GM19372 (cell line): Measurements from ENCODE around the gene PM20D2.
A peak's percentile ranks its signal among the peaks of the same experiment; 100 is the strongest.
"Not testable (repeated sequence)": the region's sequence is repeated elsewhere in the genome, so short reads cannot be mapped to it uniquely, and the experiment has no call there.

Experiments
- ATAC-seq: cut with Tn5 transposase; IDR thresholded peaks from one replicate; pipeline ENCODE4 v1.9.1; 2021; ENCODE audit warnings: mild to moderate bottlenecking, low read depth, moderate library complexity; ENCODE audit not compliant: unreplicated experiment

PM20D2 gene, protein sequence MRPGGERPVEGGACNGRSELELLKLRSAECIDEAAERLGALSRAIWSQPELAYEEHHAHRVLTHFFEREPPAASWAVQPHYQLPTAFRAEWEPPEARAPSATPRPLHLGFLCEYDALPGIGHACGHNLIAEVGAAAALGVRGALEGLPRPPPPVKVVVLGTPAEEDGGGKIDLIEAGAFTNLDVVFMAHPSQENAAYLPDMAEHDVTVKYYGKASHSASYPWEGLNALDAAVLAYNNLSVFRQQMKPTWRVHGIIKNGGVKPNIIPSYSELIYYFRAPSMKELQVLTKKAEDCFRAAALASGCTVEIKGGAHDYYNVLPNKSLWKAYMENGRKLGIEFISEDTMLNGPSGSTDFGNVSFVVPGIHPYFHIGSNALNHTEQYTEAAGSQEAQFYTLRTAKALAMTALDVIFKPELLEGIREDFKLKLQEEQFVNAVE

DNA sequence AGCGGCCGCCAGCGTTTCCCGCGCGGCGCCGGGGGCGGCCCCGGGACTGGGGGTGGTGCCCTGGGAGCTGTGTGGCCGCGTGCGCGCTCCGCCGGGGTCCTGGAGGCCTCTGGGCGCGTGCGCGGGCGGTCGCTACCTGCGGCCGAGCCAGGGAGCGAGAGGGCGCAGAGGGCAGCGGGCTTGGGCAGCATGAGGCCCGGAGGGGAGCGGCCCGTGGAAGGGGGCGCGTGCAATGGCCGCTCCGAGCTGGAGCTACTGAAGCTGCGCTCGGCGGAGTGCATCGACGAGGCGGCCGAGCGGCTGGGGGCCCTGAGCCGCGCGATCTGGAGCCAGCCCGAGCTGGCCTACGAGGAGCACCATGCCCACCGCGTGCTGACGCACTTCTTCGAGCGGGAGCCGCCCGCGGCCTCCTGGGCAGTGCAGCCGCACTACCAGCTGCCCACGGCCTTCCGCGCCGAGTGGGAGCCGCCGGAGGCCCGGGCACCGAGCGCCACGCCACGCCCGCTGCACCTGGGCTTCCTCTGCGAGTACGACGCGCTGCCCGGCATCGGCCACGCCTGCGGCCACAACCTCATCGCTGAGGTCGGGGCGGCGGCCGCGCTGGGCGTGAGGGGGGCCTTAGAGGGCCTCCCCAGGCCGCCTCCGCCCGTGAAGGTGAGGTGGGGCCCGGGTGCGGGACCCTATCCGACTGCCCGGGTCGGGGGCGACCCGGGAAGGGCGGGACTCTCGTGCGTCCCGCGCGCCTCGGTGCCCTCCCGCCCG, at the start of gene PM20D2:
Gene PM20D2 (plus strand): TSS at position 100 of the 762 bp plus-strand sequence. CDS start 90 bp downstream, at position 190.
- ATAC-seq: peak; percentile 63

DNA sequence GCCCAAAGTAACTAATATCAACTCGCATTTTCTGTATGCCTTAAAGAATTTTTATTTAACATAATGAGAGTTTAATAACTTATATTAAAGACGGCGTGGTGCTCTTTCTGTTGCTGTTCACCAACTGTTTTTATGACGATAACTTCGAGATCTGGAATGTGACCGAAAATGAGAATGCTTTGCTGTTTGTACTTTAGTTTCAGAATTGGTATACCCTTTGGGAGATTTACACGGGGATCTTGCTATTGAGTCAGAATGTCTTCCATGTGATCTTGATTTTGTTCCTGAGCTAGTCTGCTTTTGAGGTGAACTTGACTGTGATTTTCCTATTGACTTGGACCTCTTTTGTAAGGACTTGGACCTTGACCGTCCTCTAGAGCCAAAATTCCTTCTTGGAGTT, 47.4 kb upstream of the PM20D2 start:
- ATAC-seq: no peak

DNA sequence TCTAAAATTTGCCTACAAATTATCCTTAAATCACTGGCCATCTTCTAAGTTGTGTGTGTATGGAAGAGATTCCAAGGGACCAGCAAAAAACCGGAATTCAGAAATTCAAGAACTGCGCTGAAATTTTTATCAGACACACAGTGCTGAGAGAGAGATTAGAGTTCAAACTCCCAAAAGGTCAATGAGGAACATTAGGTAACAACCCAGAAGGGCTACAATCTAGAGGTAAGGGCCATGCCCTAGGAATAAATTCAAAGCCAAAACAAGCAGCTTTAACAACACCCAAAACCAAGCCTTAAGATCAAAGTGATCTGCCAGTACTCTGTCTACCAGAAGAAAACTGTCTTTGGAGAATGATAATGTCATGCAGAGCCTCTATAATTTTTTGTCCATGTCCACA, 45.7 kb upstream of the PM20D2 start:
- no peak for ATAC-seq

DNA sequence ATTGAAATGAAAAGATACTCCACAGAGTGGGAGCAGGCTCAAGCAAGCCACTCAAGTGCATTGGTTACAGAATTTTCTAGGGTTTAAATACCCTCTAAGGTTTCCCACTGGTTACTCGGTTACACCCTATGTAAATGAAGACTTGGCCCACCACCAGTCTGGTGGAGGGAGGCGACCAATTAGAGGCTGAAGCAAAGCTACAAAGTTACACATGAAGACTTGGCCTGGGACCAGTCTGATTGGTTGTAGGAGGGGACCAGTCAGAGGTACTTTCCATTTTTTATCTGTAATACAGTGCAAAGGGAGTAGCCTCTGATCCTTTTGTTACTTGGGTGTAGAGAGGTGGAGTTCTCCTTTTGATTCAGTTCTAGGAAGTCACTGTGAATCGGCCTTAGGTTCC, 35.6 kb upstream of the PM20D2 start:
- ATAC-seq: no peak

DNA sequence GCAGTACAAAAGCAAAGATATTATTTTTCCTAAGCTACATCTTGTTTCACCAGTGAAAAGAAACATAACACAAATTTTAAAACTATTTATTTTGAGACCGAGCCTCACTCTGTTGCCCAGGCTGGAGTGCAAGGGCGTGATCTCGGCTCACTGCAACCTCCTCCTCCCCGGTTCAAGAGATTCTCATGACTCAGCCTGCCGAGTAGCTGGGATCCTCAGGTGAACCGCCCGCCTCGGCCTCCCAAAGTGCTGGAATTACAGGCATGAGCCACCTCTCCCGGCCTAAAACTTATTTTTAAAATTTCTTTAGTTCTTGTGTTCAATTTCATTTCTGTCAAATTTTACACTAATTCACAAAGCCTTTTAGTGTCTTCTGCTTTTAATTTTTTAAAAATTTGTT, 33.9 kb upstream of the PM20D2 start:
- no peak for ATAC-seq

DNA sequence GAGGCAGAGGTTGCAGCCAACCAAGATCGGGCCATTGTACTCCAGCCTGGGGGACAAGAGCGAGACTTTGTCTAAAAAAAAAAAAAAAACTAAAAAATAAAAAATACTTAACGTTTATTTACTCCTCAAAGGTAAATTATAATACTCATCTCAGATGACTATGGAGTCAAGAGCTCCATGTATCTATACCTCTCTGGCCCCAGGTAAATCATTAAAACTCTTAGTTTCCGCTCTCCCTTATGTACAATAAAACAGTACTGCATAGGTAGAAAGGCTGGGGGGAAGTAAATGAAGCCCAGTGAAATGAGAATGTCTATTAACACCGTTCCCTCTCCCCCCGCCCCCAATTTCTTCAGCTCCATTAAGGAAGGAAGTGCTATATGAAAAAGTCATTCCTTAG, 29.2 kb upstream of the PM20D2 start:
- ATAC-seq: no peak

DNA sequence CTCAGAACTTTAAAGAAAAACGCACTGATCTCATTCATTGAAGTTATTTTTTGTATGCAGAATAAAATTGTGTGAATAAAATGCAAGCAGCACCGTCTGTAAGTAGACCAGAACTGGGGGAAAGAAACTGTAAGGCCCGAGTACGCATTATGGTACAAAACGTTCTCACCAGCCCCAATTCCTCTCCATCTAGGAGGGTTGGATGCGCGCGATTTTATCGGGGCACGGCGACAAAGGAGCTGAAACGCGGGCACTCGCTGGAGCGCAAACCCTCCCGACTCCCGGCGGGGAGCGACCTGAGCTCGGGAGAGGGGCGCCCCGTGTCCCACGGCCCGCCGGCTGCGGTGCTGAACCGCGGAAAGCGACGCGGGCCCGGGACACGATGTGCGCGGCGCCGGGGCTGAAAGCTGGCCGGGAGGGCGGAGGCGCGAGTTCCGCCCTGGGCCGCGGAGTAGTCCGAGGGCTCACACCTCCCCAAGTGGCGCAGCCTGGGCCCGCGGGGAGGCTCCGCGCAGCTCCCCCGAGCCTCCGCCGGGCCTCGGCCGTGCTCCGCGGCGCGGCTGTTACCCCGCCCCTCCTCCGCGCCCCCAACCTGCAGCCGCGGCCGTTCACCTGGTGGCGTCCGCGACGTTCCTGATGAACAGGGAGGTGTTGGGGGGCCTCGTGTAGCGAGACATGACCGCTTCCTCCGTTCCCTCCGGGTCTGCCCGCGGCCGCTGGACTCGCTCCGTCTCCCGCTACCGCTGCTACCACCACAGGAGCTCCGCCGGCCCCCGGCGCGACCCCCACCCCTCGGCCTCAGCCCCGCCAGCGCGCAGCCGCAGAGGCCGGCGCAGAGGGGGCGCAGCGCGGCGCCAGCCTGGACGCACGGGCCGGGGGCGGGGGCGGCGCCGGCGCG, 28.4 kb upstream of the PM20D2 start, which contains the start of gene SRSF12:
Gene SRSF12 (minus strand): TSS at position 861 of the 898 bp plus-strand sequence. CDS start 184 bp downstream, at position 677.
- peak; percentile 83 for ATAC-seq

DNA sequence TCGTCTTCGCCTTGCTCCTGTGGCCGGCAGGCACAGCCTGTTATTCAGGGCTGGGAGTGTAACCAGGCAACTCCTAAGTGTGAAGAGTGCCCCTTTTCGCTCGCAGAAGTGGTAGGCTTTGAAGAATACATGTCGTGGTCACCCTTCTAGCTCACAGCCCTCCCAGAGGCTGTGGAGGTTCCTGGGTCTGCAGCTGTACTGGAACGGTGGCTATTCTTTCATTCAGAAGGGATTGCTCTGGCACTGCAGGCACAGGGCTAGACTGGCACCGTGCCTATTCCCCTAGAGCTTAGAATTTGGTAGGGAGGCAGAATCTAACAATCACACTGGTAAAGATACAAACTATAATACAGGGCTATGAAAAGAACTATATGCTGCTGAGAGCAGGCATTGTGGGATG, 26.9 kb upstream of the PM20D2 start:
- ATAC-seq: no peak

DNA sequence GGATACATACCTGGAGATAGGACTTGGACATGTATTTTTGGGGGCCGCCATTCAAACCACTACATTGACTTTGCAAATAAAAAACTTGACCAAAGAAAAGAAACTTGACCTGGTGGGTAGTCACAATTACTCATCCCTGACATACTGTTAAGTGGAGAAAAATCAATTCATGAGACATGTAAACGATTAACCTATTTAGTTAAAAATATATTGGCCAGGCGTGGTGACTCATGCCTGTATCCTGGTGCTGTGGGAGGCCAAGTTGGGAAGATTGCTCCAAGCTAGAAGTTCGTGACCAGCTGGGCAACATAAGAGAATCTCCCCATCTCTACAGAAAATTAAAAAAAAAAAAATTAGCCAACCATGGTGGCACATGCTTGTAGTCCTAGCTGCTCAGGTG, 25.5 kb upstream of the PM20D2 start:
- ATAC-seq: no peak

DNA sequence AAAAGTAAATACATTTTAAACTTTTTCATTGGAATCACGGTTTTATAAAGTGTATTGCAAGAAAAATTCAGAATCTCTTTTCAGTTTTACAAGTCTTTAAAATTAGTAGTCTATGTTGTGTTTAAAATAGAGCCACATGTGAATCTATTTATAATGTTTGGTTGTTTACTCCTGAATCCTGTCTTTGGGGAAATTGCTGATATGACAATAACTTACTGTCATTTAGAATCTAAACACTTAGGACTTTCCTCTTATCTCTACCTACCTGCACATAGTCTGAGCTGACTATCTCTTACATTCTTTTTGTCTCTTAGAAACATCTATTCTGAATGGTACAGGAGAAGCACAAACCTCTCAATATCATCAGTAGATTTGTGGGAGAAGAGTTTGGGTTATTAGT, 23.9 kb upstream of the PM20D2 start:
- ATAC-seq: no peak

DNA sequence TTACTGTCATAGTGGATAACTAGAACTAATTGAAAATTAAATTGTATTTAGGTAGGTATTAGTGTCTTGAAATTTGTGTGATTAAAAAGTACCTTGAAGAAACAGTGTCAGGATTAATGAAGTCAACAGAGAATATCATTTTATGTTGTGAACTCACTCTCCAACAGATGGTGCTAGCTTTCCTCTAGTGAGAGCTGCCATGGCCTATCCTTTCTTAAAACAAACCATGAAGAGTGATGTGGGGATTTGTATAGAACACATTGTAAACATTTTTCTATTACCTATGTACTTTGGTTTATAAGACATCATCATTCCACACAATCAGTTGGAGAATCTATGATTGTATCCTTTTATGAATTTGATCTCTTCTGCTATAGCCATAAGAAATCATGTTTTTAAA, 23.2 kb upstream of the PM20D2 start:
- peak; percentile 51 for ATAC-seq

DNA sequence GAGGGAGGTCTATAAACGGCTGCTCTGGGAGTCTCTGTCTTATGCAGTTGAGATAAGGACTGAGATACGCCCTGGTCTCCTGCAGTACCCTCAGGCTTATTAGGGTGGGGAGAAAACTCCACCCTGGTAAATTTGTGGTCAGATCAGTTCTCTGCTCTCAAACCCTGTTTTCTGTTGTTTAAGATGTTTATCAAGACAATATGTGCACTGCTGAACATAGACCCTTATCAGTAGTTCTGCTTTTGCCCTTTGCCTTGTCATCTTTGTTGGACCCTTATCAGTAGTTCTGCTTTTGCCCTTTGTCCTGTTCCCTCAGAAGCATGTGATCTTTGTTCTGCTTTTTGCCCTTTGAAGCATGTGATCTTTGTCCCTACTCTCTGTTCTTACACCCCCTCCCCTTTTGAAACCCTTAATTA, 17.6 kb upstream of the PM20D2 start:
- not testable (repeated sequence) for ATAC-seq

DNA sequence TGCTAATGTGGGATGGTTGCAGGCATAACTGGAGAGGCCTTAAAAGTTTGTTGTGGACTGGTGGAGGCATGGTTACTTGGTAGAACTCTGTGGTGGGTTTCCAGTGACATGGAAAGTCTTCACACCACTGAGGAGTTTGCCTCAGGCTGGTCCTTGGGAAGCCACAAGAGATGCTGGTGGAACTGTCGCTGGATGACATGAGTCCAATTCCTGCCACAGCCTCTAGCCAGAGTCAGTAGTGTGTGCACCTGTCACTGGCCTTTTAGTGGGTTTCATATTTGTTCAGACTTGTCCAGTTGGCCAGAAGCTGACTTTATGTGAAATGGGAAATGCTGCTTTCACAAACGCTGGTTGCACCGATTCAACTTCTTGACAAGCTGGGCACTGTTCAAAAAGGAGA, 14.3 kb upstream of the PM20D2 start:
- no peak for ATAC-seq

DNA sequence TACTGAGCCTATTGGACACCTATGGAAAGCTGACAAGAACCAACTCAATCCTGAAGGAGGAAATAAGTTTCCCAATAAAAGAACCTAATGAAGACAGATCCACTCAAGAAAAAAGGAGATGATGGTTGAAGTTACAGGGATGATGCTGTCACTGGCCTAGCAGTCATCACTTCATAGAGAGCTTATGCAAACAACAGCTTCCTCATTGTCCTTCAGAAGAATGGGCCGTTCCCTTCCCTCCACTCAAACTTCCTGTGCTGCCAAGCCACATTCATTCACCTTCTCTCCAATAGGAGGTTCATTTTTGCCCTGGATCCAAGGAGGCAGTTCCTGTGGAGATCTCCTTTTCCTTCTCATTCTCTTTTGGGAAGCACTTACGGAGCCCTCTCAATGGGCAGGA, 13.8 kb upstream of the PM20D2 start:
- no peak for ATAC-seq

DNA sequence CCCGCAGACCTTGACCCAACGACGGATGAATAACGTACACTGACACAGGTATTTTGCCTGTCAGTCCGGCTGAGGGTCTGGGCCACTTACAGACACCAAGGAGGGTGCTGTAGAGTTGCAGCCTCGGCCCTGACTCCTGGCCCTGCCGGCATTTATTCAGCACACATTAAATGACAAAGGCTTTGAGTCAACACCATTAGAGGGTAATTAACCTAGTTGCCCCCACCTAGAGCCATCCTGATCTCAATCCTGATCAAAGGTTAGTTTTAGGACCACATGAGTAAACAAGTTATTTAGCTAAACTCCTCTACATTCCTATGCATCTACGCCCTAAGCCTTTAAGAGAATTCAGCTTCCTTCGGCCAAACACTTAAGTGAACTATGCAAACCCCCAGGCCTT, 11.9 kb upstream of the PM20D2 start:
- ATAC-seq: no peak

DNA sequence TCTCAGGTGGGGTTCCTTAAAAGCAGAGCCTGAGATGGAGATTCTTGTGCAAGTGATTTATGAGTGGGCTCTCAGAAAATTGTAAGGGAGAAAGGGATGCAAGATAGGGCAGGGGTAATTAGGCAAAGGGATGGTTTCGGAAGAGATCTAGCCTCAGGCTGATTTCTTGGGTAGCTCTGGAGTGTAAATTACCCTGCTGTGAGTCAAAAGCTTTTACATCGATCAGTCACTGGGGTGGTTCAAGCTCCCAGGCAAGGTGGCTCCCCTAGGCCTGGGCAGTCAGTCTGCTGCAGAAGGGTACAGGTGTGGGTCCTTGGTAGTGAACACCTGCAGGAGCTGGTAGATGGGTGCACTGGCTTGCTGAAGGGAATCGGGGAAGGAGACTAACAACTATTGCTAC, 11.1 kb upstream of the PM20D2 start:
- ATAC-seq: no peak

DNA sequence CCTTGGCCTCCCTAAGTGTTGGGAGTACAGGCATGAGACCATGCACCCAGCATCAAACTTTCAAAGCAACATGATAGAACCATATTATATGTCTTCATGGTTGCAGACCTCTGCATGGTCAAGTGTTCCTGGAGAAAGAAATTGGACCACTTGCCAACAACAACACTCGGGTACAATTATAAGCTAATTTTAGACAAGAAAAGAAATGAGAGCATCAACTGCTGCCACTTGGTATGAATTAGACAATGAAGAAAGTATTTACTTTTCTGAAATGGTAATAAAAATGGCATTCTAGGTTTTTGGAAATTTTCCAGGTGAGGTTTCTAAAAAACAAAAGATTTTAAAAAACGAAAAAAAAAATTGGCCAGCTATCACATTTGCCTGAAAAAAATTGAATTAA, 7.7 kb upstream of the PM20D2 start:
- ATAC-seq: no peak

DNA sequence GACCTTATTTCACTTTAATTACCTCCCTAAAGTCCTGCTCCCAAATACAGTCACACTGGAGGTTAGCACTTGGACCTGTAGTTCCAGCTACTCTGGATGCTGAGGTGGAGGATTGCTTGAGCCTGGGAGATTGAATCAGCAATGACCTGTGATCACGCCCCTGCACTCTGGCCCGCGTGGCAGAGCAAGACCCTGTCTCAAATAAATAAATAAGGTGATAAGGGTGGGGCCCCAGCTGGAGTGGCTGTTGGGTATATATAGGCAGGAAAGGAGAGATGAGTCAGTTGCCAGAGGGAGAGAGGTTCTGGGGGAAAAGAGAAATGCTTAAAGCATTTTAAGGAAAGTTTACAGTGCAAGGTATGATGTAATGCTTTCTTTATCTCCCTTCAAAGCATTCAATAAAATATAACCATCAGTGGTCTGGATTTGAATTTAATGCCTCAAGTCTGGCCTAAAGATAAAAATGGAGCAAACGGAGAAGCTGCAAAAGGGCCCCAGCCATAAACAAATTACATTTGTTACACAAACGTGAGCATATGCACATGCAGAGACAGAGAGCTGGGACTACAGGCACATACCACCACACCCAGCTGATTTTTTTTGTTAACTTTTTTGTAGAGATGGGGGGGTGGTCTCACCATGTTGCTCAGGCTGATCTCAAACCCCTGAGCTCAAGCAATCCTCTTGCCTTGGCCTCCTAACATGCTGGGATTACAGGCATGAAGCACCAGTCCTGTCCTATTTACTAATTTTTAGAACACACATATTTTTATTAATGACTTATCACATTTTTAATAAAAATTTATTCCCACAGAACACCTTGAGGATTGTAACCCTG, 6.1 kb upstream of the PM20D2 start:
- ATAC-seq: no peak

DNA sequence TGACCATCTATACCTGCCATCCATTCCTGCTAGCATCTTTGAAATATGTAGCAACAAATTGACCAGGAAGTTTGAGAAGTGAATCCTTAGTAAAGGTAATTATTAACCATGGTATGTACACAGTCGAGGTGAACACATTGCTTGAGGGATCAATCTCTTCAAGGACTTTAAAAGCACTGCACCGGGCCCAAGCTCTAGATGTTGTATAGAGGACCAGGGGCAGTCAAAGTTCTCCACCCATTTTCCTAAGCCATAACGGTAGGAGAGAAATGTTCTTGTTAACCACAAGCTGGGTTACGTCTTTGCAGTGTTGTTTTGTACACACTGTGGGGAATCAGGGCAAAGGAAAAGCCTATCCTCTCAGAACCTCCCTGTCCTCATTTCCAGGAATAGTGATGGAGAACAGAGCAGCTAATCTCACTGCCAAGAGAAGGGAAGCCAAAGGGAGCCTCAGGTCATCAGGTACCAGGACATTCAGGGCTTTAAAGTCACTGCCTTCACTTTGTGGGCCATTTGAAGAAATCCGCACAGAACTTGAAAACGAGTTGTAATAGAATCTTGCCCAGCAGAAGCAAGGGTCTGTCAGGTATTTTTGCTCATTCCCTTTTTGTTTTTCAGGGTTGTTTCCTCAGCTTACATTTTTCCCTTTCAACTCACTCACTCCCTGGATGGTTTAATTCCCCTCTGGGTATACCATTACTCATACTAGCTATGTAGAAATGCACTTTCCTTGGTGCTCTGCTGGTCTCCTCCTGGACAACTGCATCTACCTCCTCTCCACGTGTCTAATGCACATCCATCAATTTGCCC, 5.3 kb upstream of the PM20D2 start:
- no peak for ATAC-seq
